ENCODE measurements around the gene PPP1R3D.

The PPP1R3D gene

GRCh38 chr20:59940129-59940955 lies at the start of gene PPP1R3D, which contains the start of gene FAM217B:
Gene PPP1R3D, minus strand, starts transcription at chr20:59940305. Its CDS starts 374 bp downstream, at chr20:59939931.
Gene FAM217B, plus strand, starts transcription at chr20:59940389. Its CDS starts 3,555 bp downstream, at chr20:59943944.
- H3K36me3 ChIP-seq (ENCODE audit: insufficient read depth) = no peaks in the 10 kb centered on the region; the same call in 1 of the 2 replicates
- H3K4me1 ChIP-seq (ENCODE audit: low read depth, poor library complexity, severe bottlenecking) = peaks cover 23% of the 10 kb centered on the region
- H3K9ac ChIP-seq = peak within 1 kb of the TSS; percentile 88
- peak within 1 kb of the TSS; percentile 57 for H3K4me2 ChIP-seq
- peak within 1 kb of the TSS; percentile 83 for H2AFZ ChIP-seq (ENCODE audit: low read depth)
- peaks cover 20% of the 10 kb centered on the region for H3K79me2 ChIP-seq (ENCODE audit: insufficient read depth, low read depth)
- TF ChIP-seq CTCF (conservative IDR thresholded peaks at IDR 0.05; ENCODE audit: low read depth, low read length) = no peak; the same call in 1 of the 2 replicates
- no peaks in the 10 kb centered on the region for H4K20me1 ChIP-seq (ENCODE audit: insufficient read depth)
- peak within 1 kb of the TSS; percentile 64 for H3K4me3 ChIP-seq (IDR thresholded peaks at IDR 0.05; ENCODE audit: insufficient read depth, low read depth, low read length)
- peak within 1 kb of the TSS; percentile 88 for H3K27ac ChIP-seq
- no peaks in the 10 kb centered on the region for H3K27me3 ChIP-seq (ENCODE audit: insufficient read depth, low read depth)

- Histone ChIP-seq H3K27me3 (ENCODE audit: insufficient read depth, low read depth) (no peaks in the 10 kb centered on the region), H3K36me3 (ENCODE audit: insufficient read depth) (no peaks in the 10 kb centered on the region)
Measured at GRCh38 chr20:59988141-59988540, 48.0 kb upstream of the PPP1R3D start.

GRCh38 chr20:59987135-59987534 lies 47.0 kb upstream of the PPP1R3D start:
- H3K4me3 ChIP-seq (IDR thresholded peaks at IDR 0.05; ENCODE audit: insufficient read depth, low read depth, low read length) = no peak overlapping the region
- TF ChIP-seq CTCF (conservative IDR thresholded peaks at IDR 0.05; ENCODE audit: low read depth, low read length) = no peak
- no peaks in the 10 kb centered on the region for H3K27me3 ChIP-seq (ENCODE audit: insufficient read depth, low read depth)
- H3K4me1 ChIP-seq (ENCODE audit: low read depth, poor library complexity, severe bottlenecking) = no peaks in the 10 kb centered on the region
- no peaks in the 10 kb centered on the region for H3K36me3 ChIP-seq (ENCODE audit: insufficient read depth)
- no peak overlapping the region for H2AFZ ChIP-seq (ENCODE audit: low read depth)
- H3K4me2 ChIP-seq = no peak overlapping the region
- no peaks in the 10 kb centered on the region for H4K20me1 ChIP-seq (ENCODE audit: insufficient read depth)
- H3K79me2 ChIP-seq (ENCODE audit: insufficient read depth, low read depth) = no peaks in the 10 kb centered on the region
- no peak overlapping the region for H3K9ac ChIP-seq
- no peak overlapping the region for H3K27ac ChIP-seq

More at GRCh38 chr20:59988141-59988540, 48.0 kb upstream of the PPP1R3D start:
- Histone ChIP-seq H3K4me2 (no peak overlapping the region), H3K9ac (no peak overlapping the region), H3K27ac (no peak overlapping the region), H3K79me2 (ENCODE audit: insufficient read depth, low read depth) (no peaks in the 10 kb centered on the region), H2AFZ (ENCODE audit: low read depth) (no peak overlapping the region), H3K4me3 (IDR thresholded peaks at IDR 0.05; ENCODE audit: insufficient read depth, low read depth, low read length) (no peak overlapping the region), H3K4me1 (ENCODE audit: low read depth, poor library complexity, severe bottlenecking) (no peaks in the 10 kb centered on the region), H4K20me1 (ENCODE audit: insufficient read depth) (no peaks in the 10 kb centered on the region)
- TF ChIP-seq CTCF (conservative IDR thresholded peaks at IDR 0.05; ENCODE audit: low read depth, low read length) = no peak

- H4K20me1 ChIP-seq (ENCODE audit: insufficient read depth) = no peaks in the 10 kb centered on the region
- no peaks in the 10 kb centered on the region for H3K79me2 ChIP-seq (ENCODE audit: insufficient read depth, low read depth)
- no peak overlapping the region for H3K4me2 ChIP-seq
- no peak overlapping the region for H3K4me3 ChIP-seq (IDR thresholded peaks at IDR 0.05; ENCODE audit: insufficient read depth, low read depth, low read length)
- H2AFZ ChIP-seq (ENCODE audit: low read depth) = no peak overlapping the region
- H3K4me1 ChIP-seq (ENCODE audit: low read depth, poor library complexity, severe bottlenecking) = no peaks in the 10 kb centered on the region
- no peak overlapping the region for H3K9ac ChIP-seq
- no peak overlapping the region for H3K27ac ChIP-seq
- no peak for TF ChIP-seq CTCF (conservative IDR thresholded peaks at IDR 0.05; ENCODE audit: low read depth, low read length)
- H3K27me3 ChIP-seq (ENCODE audit: insufficient read depth, low read depth) = no peaks in the 10 kb centered on the region
- H3K36me3 ChIP-seq (ENCODE audit: insufficient read depth) = no peaks in the 10 kb centered on the region
Measured at GRCh38 chr20:59985864-59986263, 45.8 kb upstream of the PPP1R3D start.
